DND-41 (cell line): ENCODE measurements around the gene ARRDC1.
"Not testable (repeated sequence)": the region's sequence is repeated elsewhere in the genome, so short reads cannot be mapped to it uniquely, and the experiment has no call there.

ENCODE experiments used
- ATAC-seq: fragments of 200-7000 bp; cut with Tn5 transposase; 3 replicates; pipeline ENCODE4 v1.9.1; 2021; ENCODE audit warnings: low read depth; ENCODE audit not compliant: insufficient read depth
- DNase-seq: peaks from one replicate; pipeline ENCODE4 v3.0.0-alpha.2; 2020
- H2AFZ ChIP-seq: 2 replicates; pipeline ENCODE4 v1.6.0; 2012; ENCODE audit warnings: low read depth, low read length
- H3K27ac ChIP-seq: 2 replicates; pipeline ENCODE4 v1.5.1; 2012; ENCODE audit warnings: low read length, inconsistent platforms
- H3K27me3 ChIP-seq: fragments of 200-600 bp; sonication (generic); 2 replicates; pipeline ENCODE4 v1.6.0; 2012; ENCODE audit warnings: low read length, mild to moderate bottlenecking, inconsistent platforms; ENCODE audit not compliant: insufficient read depth, poor library complexity
- H3K36me3 ChIP-seq: 2 replicates; pipeline ENCODE4 v1.5.1; 2012; ENCODE audit warnings: low read length, inconsistent platforms; ENCODE audit not compliant: insufficient read depth
- H3K4me1 ChIP-seq: 2 replicates; pipeline ENCODE4 v1.5.1; 2012; ENCODE audit warnings: mild to moderate bottlenecking, low read length; ENCODE audit not compliant: insufficient read depth
- H3K4me2 ChIP-seq: 2 replicates; pipeline ENCODE4 v1.6.0; 2012; ENCODE audit warnings: mild to moderate bottlenecking, moderate library complexity, low read length, inconsistent platforms; ENCODE audit not compliant: insufficient read depth
- H3K4me3 ChIP-seq, 2 experiments: fragments of 200-600 bp in 1 of 2; shearing (Covaris generic) in 1 of 2; 2 replicates each; pipeline ENCODE4 v1.5.1; 2012 to 2016; ENCODE audit warnings: inconsistent platforms in 2 of 2, low read length in 2 of 2, mild to moderate bottlenecking in 2 of 2, low read depth in 1 of 2, moderate library complexity in 1 of 2
- H3K79me2 ChIP-seq: 2 replicates; pipeline ENCODE4 v1.6.0; 2012; ENCODE audit warnings: low read length, inconsistent platforms; ENCODE audit not compliant: insufficient read depth
- H3K9ac ChIP-seq: 2 replicates; pipeline ENCODE4 v1.6.0; 2012; ENCODE audit warnings: low read depth, mild to moderate bottlenecking, inconsistent platforms, low read length, moderate library complexity
- H3K9me3 ChIP-seq: 2 replicates; pipeline ENCODE4 v1.5.1; 2012; ENCODE audit warnings: low read length, moderate library complexity, mild to moderate bottlenecking, inconsistent platforms; ENCODE audit not compliant: insufficient read depth, severe bottlenecking
- H4K20me1 ChIP-seq: 2 replicates; pipeline ENCODE4 v1.6.0; 2012; ENCODE audit warnings: low read length; ENCODE audit not compliant: insufficient read depth
- EZH2 ChIP-seq: IDR thresholded peaks from 3 replicates; pipeline ENCODE4 v1.6.1; 2012; ENCODE audit warnings: borderline replicate concordance, low read depth, mild to moderate bottlenecking, moderate library complexity, low read length, inconsistent platforms; ENCODE audit not compliant: severe bottlenecking
- TF ChIP-seq, protein P1 (sequence below): IDR thresholded peaks from 2 replicates; pipeline ENCODE4 v1.5.1; 2012; ENCODE audit warnings: borderline replicate concordance, low read length, moderate library complexity, mild to moderate bottlenecking; ENCODE audit not compliant: poor library complexity, severe bottlenecking; ENCODE audit errors: extremely low read depth

Gene ARRDC1

GRCh38 chr9:137626464-137626863 lies 21.0 kb downstream of the ARRDC1 start:
- H3K4me1 ChIP-seq, result peaks cover 17% of the 10 kb centered on the region

GRCh38 chr9:137627406-137627805 lies 21.9 kb downstream of the ARRDC1 start:
- peaks cover 57% of the 10 kb centered on the region for H4K20me1 ChIP-seq
- H3K9me3 ChIP-seq, H3K4me2 ChIP-seq, H3K9ac ChIP-seq, H3K27ac ChIP-seq, H3K27me3 ChIP-seq, H2AFZ ChIP-seq, H3K4me3 ChIP-seq, ATAC-seq, DNase-seq, H3K36me3 ChIP-seq: not testable (repeated sequence)
- H3K4me1 ChIP-seq, result peaks cover 16% of the 10 kb centered on the region
- peaks cover 98% of the 10 kb centered on the region for H3K79me2 ChIP-seq

More at GRCh38 chr9:137626464-137626863, 21.0 kb downstream of the ARRDC1 start:
- no peak for TF ChIP-seq EZH2
- TF ChIP-seq, protein P1, sequence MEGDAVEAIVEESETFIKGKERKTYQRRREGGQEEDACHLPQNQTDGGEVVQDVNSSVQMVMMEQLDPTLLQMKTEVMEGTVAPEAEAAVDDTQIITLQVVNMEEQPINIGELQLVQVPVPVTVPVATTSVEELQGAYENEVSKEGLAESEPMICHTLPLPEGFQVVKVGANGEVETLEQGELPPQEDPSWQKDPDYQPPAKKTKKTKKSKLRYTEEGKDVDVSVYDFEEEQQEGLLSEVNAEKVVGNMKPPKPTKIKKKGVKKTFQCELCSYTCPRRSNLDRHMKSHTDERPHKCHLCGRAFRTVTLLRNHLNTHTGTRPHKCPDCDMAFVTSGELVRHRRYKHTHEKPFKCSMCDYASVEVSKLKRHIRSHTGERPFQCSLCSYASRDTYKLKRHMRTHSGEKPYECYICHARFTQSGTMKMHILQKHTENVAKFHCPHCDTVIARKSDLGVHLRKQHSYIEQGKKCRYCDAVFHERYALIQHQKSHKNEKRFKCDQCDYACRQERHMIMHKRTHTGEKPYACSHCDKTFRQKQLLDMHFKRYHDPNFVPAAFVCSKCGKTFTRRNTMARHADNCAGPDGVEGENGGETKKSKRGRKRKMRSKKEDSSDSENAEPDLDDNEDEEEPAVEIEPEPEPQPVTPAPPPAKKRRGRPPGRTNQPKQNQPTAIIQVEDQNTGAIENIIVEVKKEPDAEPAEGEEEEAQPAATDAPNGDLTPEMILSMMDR, result no peak
- ATAC-seq (no peak), DNase-seq (no peak)
- H3K79me2 ChIP-seq, result peaks cover 97% of the 10 kb centered on the region
- peaks cover 47% of the 10 kb centered on the region for H4K20me1 ChIP-seq
- H3K27me3 ChIP-seq, result no peaks in the 10 kb centered on the region
- no peak overlapping the region for H3K9ac ChIP-seq
- no peak overlapping the region for H3K4me3 ChIP-seq
- H3K4me2 ChIP-seq, result no peak overlapping the region
- no peaks in the 10 kb centered on the region for H3K9me3 ChIP-seq
- no peak overlapping the region for H3K27ac ChIP-seq
- H2AFZ ChIP-seq, result no peak overlapping the region
- H3K36me3 ChIP-seq, result peaks cover 5% of the 10 kb centered on the region

- no peaks in the 10 kb centered on the region for H3K9me3 ChIP-seq
- peaks cover 63% of the 10 kb centered on the region for H4K20me1 ChIP-seq
- ATAC-seq (no peak), DNase-seq (no peak)
- no peak overlapping the region for H2AFZ ChIP-seq
- TF ChIP-seq, protein P1, result no peak
- TF ChIP-seq EZH2, result no peak
- no peak overlapping the region for H3K9ac ChIP-seq
- no peak overlapping the region for H3K27ac ChIP-seq
- H3K27me3 ChIP-seq, result no peaks in the 10 kb centered on the region
- H3K79me2 ChIP-seq, result peaks cover 96% of the 10 kb centered on the region
- no peak overlapping the region for H3K4me2 ChIP-seq
- H3K36me3 ChIP-seq, result no peaks in the 10 kb centered on the region
- H3K4me3 ChIP-seq, result no peak overlapping the region
- H3K4me1 ChIP-seq, result peaks cover 13% of the 10 kb centered on the region
These were observed 24.6 kb downstream of the ARRDC1 start for GRCh38 chr9:137630126-137630525.

DNA sequence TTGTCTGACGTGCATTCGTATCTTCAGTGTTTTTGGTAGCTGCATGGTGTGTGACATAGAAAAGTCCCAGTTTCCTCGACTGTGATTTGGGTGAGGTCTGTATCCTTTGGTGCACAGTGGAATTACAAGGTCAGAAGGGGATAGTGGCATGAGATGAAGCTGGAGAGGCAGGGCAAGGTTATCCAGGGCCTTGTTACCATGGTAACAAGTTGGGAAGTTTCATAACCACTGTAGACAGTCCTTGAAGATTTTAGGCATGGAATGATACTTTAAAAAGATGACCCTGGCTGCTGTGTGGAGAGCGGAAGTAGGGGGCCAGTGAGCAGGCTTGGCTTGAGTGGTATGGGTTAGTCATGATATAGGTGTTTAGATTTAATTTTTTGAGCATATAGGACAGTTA lies 25.2 kb downstream of the ARRDC1 start:
- Histone ChIP-seq H3K9me3 (no peaks in the 10 kb centered on the region), H3K27ac (no peak overlapping the region), H3K4me3 (no peak overlapping the region), H3K4me1 (peaks cover 12% of the 10 kb centered on the region), H3K4me2 (no peak overlapping the region), H3K36me3 (no peaks in the 10 kb centered on the region), H4K20me1 (peaks cover 59% of the 10 kb centered on the region), H2AFZ (no peak overlapping the region), H3K27me3 (no peaks in the 10 kb centered on the region), H3K79me2 (peaks cover 93% of the 10 kb centered on the region), H3K9ac (no peak overlapping the region)
- TF ChIP-seq EZH2, result no peak
- TF ChIP-seq, protein P1, result no peak
- ATAC-seq, result no peak
- DNase-seq, result no peak
